Thyroid gland (tissue), 4 donors: ENCODE measurements around the gene CAMKMT.

Experiments used
- POLR2A ChIP-seq, 2 donors: fragments of 450-650 bp; IDR thresholded peaks; one replicate each; pipeline ENCODE4 v1.6.1; 2017; ENCODE audit warnings: antibody characterized with exemption in 2 of 2, mild to moderate bottlenecking in 2 of 2, moderate library complexity in 1 of 2
- TF ChIP-seq, protein P1 (sequence below), 6 experiments: fragments of 200-600 bp in 3 of 6; fragments of 450-650 bp in 3 of 6; sonication (generic) in 3 of 6; IDR thresholded peaks; one replicate each; pipeline ENCODE4 v1.5.1; 2016 to 2019; ENCODE audit warnings: antibody characterized with exemption in 6 of 6, mild to moderate bottlenecking in 2 of 6, inconsistent platforms in 1 of 6, moderate library complexity in 1 of 6

DNA sequence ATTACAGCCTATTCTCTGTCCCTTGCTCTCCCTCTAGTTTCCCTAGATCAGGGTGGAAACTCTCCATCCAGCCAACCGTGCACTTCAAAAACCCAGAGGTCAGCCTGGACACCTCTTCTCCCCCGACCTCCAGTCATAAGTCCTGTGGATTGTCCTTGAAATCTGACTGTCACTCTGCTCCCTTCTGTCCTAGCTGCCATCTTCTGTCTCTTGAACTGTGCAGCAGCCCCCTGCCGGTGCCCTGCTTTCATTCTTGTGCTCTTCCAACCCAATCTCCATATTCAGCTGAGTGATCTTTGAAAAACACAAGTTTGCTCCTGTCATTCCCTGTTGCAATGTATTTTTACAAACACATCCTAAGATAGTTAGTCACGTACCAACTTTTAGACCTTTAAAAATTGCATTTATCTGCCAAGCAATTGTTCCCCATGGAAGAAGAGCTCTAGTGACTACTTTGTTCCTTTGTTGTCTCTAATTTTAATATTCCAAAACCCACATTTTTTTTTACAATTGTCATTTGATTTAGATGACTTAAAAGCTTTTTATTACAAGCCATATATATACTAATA is 254.3 kb downstream of the CAMKMT start:
- TF ChIP-seq, protein P1, sequence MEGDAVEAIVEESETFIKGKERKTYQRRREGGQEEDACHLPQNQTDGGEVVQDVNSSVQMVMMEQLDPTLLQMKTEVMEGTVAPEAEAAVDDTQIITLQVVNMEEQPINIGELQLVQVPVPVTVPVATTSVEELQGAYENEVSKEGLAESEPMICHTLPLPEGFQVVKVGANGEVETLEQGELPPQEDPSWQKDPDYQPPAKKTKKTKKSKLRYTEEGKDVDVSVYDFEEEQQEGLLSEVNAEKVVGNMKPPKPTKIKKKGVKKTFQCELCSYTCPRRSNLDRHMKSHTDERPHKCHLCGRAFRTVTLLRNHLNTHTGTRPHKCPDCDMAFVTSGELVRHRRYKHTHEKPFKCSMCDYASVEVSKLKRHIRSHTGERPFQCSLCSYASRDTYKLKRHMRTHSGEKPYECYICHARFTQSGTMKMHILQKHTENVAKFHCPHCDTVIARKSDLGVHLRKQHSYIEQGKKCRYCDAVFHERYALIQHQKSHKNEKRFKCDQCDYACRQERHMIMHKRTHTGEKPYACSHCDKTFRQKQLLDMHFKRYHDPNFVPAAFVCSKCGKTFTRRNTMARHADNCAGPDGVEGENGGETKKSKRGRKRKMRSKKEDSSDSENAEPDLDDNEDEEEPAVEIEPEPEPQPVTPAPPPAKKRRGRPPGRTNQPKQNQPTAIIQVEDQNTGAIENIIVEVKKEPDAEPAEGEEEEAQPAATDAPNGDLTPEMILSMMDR (IDR thresholded peaks at IDR 0.05) = peak in 3 of 6 experiments; percentile 16 to 39 (median 29)
- no peak for TF ChIP-seq POLR2A (IDR thresholded peaks at IDR 0.05)
